Keratinocyte (primary cell): ENCODE measurements around the gene SLC30A7. TPM values are rescaled to one million over a fixed set of nuclear protein-coding genes. Genes with fewer than 3 reads are reported as not detected.

Experiments
- DNase-seq: peaks from one replicate; pipeline ENCODE4 v3.0.0-alpha.2; 2011; ENCODE audit warnings: low read depth, missing footprints, low spot score
- FAIRE-seq: peaks from 2 replicates; lab custom pipeline; 2011; peaks lifted over from hg19 to GRCh38; lab: Jason Lieb, UNC
- H2AFZ ChIP-seq: 2 replicates; pipeline ENCODE4 v1.6.0; 2012; ENCODE audit warnings: low read length, control low read depth, inconsistent platforms; ENCODE audit not compliant: control insufficient read depth
- H3K27ac ChIP-seq: 2 replicates; pipeline ENCODE4 v1.5.1; 2011; ENCODE audit warnings: low read length; ENCODE audit not compliant: control insufficient read depth, insufficient read depth
- H3K27me3 ChIP-seq: 3 replicates; pipeline ENCODE4 v1.6.0; 2011; ENCODE audit warnings: low read length; ENCODE audit not compliant: control insufficient read depth, insufficient read depth; ENCODE audit errors: extremely low read depth
- H3K36me3 ChIP-seq, 2 experiments: 2 replicates in 1 of 2; 3 replicates in 1 of 2; pipeline ENCODE4 v1.5.1; 2011; ENCODE audit warnings: low read length in 2 of 2, mild to moderate bottlenecking in 1 of 2; ENCODE audit not compliant: control insufficient read depth in 2 of 2, insufficient read depth in 2 of 2; ENCODE audit errors: extremely low read depth in 1 of 2
- H3K4me1 ChIP-seq: 3 replicates; pipeline ENCODE4 v1.5.1; 2011; ENCODE audit warnings: low read length; ENCODE audit not compliant: control insufficient read depth, insufficient read depth; ENCODE audit errors: extremely low read depth
- H3K4me2 ChIP-seq: 3 replicates; pipeline ENCODE4 v1.6.0; 2011; ENCODE audit warnings: low read depth, low read length; ENCODE audit not compliant: control insufficient read depth, insufficient read depth; ENCODE audit errors: extremely low read depth
- H3K4me3 ChIP-seq, 3 experiments: fragments of 200-600 bp in 1 of 3; sonication (generic) in 1 of 3; 2 replicates in 2 of 3; 3 replicates in 1 of 3; pipeline ENCODE4 v1.5.1; 2011 to 2016; ENCODE audit warnings: low read length in 3 of 3, mild to moderate bottlenecking in 3 of 3, control low read depth in 2 of 3, inconsistent platforms in 1 of 3, low read depth in 1 of 3, mixed read lengths in 1 of 3, mixed run types in 1 of 3, moderate library complexity in 1 of 3; ENCODE audit not compliant: control insufficient read depth in 2 of 3, insufficient read depth in 2 of 3; ENCODE audit errors: extremely low read depth in 1 of 3
- H3K79me2 ChIP-seq: 2 replicates; pipeline ENCODE4 v1.6.0; 2012; ENCODE audit warnings: low read length; ENCODE audit not compliant: control insufficient read depth, insufficient read depth
- H3K9ac ChIP-seq: 3 replicates; pipeline ENCODE4 v1.6.0; 2011; ENCODE audit warnings: low read length; ENCODE audit not compliant: control insufficient read depth, insufficient read depth; ENCODE audit errors: extremely low read depth
- H3K9me1 ChIP-seq: 3 replicates; pipeline ENCODE4 v1.6.0; 2011; ENCODE audit warnings: low read length; ENCODE audit not compliant: control insufficient read depth, insufficient read depth; ENCODE audit errors: extremely low read depth
- H3K9me3 ChIP-seq: 2 replicates; pipeline ENCODE4 v1.5.1; 2012; ENCODE audit warnings: low read depth, low read length; ENCODE audit not compliant: control insufficient read depth
- H4K20me1 ChIP-seq: 3 replicates; pipeline ENCODE4 v1.6.0; 2011; ENCODE audit warnings: low read length; ENCODE audit not compliant: control insufficient read depth, insufficient read depth; ENCODE audit errors: extremely low read depth
- CTCF ChIP-seq, 3 experiments: IDR thresholded peaks in 1 of 3; conservative IDR thresholded peaks in 1 of 3; optimal IDR thresholded peaks in 1 of 3; 2 replicates in 2 of 3; 3 replicates in 1 of 3; pipeline versions ENCODE3 to v1.5.1; 2011; ENCODE audit warnings: low read length in 3 of 3, mild to moderate bottlenecking in 3 of 3, moderate library complexity in 2 of 3, control low read depth in 1 of 3, inconsistent platforms in 1 of 3; ENCODE audit not compliant: insufficient read depth in 2 of 3; ENCODE audit errors: extremely low read depth in 1 of 3
- EZH2 ChIP-seq: IDR thresholded peaks from one replicate; pipeline ENCODE4 v1.6.1; 2012; ENCODE audit warnings: inconsistent platforms, mild to moderate bottlenecking, low read length, moderate library complexity
- dilution Hi-C: fragments of 300-500 bp; cut with MboI; formaldehyde crosslinking; loops from one replicate; pipeline ENCODE4 v1.7.0; 2020; ENCODE audit warnings: low sequenced_read_pairs; ENCODE audit not compliant: extremely low pct_ligation_motif_present
- polyA plus RNA-seq, 5 experiments: library from polyadenylated mRNA; depleted of rRNA in 3 of 5; stranded (reverse) in 3 of 5; stranded (forward) in 1 of 5; unstranded in 1 of 5; fragments of >200 nt; gene quantifications; 1 replicate in 1 of 5; 2 replicates in 3 of 5; 3 replicates in 1 of 5; pipeline versions ENCODE4 v1.2.1 to v1.2.3, GENCODE V29; 2011 to 2012; ENCODE audit warnings: missing spikeins in 2 of 5, low read depth in 1 of 5, low replicate concordance in 1 of 5

SLC30A7 gene
- polyA plus RNA-seq, 1 donor (not counting 4 experiments of a cell fraction or from before 2014, with no cell fraction given), result 15.1 TPM

DNA sequence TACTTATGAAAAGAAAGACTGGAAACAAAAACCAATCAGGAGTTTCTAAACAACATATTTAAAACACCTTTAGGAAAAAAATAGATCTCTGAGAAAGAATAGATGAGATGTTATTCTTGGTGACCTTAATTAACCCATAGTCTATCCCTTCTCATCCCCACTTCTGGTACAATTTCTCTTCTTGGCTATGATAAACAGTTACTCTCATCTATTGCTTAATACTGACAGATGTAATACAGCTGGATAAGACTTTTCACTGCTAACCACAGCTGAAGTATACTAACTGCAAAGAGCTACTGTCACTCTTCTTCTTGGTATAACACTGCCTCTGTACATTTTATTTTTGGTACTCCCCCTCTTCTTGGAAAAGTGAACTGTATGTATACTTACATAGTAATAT lies 16.5 kb upstream of the SLC30A7 start:
- no peak overlapping the region for H3K27ac ChIP-seq
- no peaks in the 10 kb centered on the region for H3K4me1 ChIP-seq
- H3K4me2 ChIP-seq, result no peak overlapping the region
- no peak overlapping the region for H3K9ac ChIP-seq
- no peaks in the 10 kb centered on the region for H3K9me3 ChIP-seq
- H3K4me3 ChIP-seq, result no peak overlapping the region
- no peaks in the 10 kb centered on the region for H3K9me1 ChIP-seq
- dilution Hi-C loops, result no loop called here
- H3K79me2 ChIP-seq, result no peaks in the 10 kb centered on the region
- FAIRE-seq, result no peak
- no peaks in the 10 kb centered on the region for H3K36me3 ChIP-seq
- no peak overlapping the region for H2AFZ ChIP-seq
- no peak for TF ChIP-seq CTCF (optimal IDR thresholded peaks at IDR 0.05 in 1 of 3, IDR thresholded peaks at IDR 0.05 in 1 of 3, conservative IDR thresholded peaks at IDR 0.05 in 1 of 3; ENCODE audit: extremely low read depth in 1 of 3, insufficient read depth in 2 of 3, low read length in 3 of 3)
- TF ChIP-seq EZH2, result no peak
- no peaks in the 10 kb centered on the region for H4K20me1 ChIP-seq
- H3K27me3 ChIP-seq, result no peaks in the 10 kb centered on the region
- no peak for DNase-seq

- dilution Hi-C loops, result no loop called here
- H3K4me1 ChIP-seq, result no peaks in the 10 kb centered on the region
- H3K27me3 ChIP-seq, result no peaks in the 10 kb centered on the region
- no peak for TF ChIP-seq EZH2
- TF ChIP-seq CTCF (optimal IDR thresholded peaks at IDR 0.05 in 1 of 3, IDR thresholded peaks at IDR 0.05 in 1 of 3, conservative IDR thresholded peaks at IDR 0.05 in 1 of 3; ENCODE audit: extremely low read depth in 1 of 3, insufficient read depth in 2 of 3, low read length in 3 of 3), result no peak
- no peak overlapping the region for H3K4me3 ChIP-seq
- DNase-seq (no peak), FAIRE-seq (no peak)
- no peaks in the 10 kb centered on the region for H4K20me1 ChIP-seq
- no peaks in the 10 kb centered on the region for H3K79me2 ChIP-seq
- H3K9ac ChIP-seq, result no peak overlapping the region
- H3K36me3 ChIP-seq, result peaks cover 0 to 1% of the 10 kb centered on the region in 2 experiments
- H3K27ac ChIP-seq, result no peak overlapping the region
- H3K4me2 ChIP-seq, result no peak overlapping the region
- H3K9me1 ChIP-seq, result no peaks in the 10 kb centered on the region
- no peaks in the 10 kb centered on the region for H3K9me3 ChIP-seq
- H2AFZ ChIP-seq, result no peak overlapping the region
Observed at GRCh38 chr1:100881687-100882086, 14.2 kb upstream of the SLC30A7 start.
